GM12878 (cell line): Measurements from ENCODE around the gene IFIH1. TPM values are rescaled to one million over a fixed set of nuclear protein-coding genes. Genes with fewer than 3 reads are reported as not detected.

ENCODE experiments used
- ATAC-seq: fragments of 200-7000 bp; cut with Tn5 transposase; 3 replicates; pipeline ENCODE4 v1.9.1; 2020; ENCODE audit warnings: mild to moderate bottlenecking, moderate library complexity
- BruUV-seq: library from RNA; stranded (reverse); fragments of 400-500 nt; replicated peaks from 2 replicates; lab custom pipeline; 2021; lab: Mats Ljungman, UMichigan
- CTCF ChIA-PET: fragments of 300-600 bp; sonication (Branson Sonifier 250); formaldehyde crosslinking; extraction: SDS; loops from one replicate; lab custom pipeline; 2021; ENCODE audit warnings: inconsistent platforms; lab: Yijun Ruan, JAX
- POLR2A ChIA-PET: fragments of 350-600 bp; formaldehyde crosslinking; extraction: SDS; loops from one replicate; lab custom pipeline; 2021; ENCODE audit warnings: inconsistent platforms; lab: Charles Lee
- RAD21 ChIA-PET: fragments of 300-600 bp; sonication (Branson Sonifier 250); formaldehyde crosslinking; loops from one replicate; lab custom pipeline; 2023; ENCODE audit warnings: antibody characterized with exemption; ENCODE audit not compliant: unreplicated experiment; lab: Charles Lee
- SMC1A ChIA-PET: fragments of 300-600 bp; sonication (Branson Sonifier 250); formaldehyde crosslinking; loops from one replicate; lab custom pipeline; 2023; ENCODE audit not compliant: unreplicated experiment, uncharacterized antibody; lab: Charles Lee
- DNase-seq: peaks from one replicate; pipeline ENCODE4 v3.0.0-alpha.2; 2011; ENCODE audit warnings: low read depth, low spot score
- FAIRE-seq: peaks from 3 replicates; lab custom pipeline; 2011; peaks lifted over from hg19 to GRCh38; lab: Jason Lieb, UNC
- H2AFZ ChIP-seq: 2 replicates; pipeline ENCODE4 v1.6.0; 2011; ENCODE audit warnings: low read depth, low read length, control low read depth; ENCODE audit not compliant: control insufficient read depth
- H3K27ac ChIP-seq: 2 replicates; pipeline ENCODE4 v1.5.1; 2011; ENCODE audit warnings: control low read depth; ENCODE audit not compliant: control insufficient read depth, insufficient read depth
- H3K27me3 ChIP-seq, 2 experiments: replicated peaks in 1 of 2; 2 replicates each; pipeline versions ENCODE4 v1.6.0 to v1.6.1; 2011; ENCODE audit warnings: low read length in 1 of 2; ENCODE audit not compliant: control insufficient read depth in 2 of 2, insufficient read depth in 2 of 2
- H3K36me3 ChIP-seq, 2 experiments: 2 replicates each; pipeline ENCODE4 v1.5.1; 2011; ENCODE audit warnings: low read length in 1 of 2; ENCODE audit not compliant: control insufficient read depth in 2 of 2, insufficient read depth in 2 of 2
- H3K4me1 ChIP-seq: 2 replicates; pipeline ENCODE4 v1.6.1; 2011; ENCODE audit warnings: mild to moderate bottlenecking, low read length, moderate library complexity, mixed read lengths; ENCODE audit not compliant: control insufficient read depth, insufficient read depth
- H3K4me2 ChIP-seq: 2 replicates; pipeline ENCODE4 v1.6.0; 2011; ENCODE audit warnings: control low read depth; ENCODE audit not compliant: control insufficient read depth, insufficient read depth
- H3K4me3 ChIP-seq: fragments of 200-600 bp; sonication (generic); 2 replicates; pipeline ENCODE4 v1.5.1; 2016
- H3K79me2 ChIP-seq: 2 replicates; pipeline ENCODE4 v1.6.0; 2011; ENCODE audit warnings: low read length; ENCODE audit not compliant: control insufficient read depth, insufficient read depth
- H3K9ac ChIP-seq: 2 replicates; pipeline ENCODE4 v1.8.0; 2011; ENCODE audit warnings: low read length, control low read depth, mixed read lengths; ENCODE audit not compliant: control insufficient read depth, insufficient read depth
- H3K9me3 ChIP-seq: replicated peaks from 3 replicates; pipeline ENCODE4 v1.5.1; 2011; ENCODE audit warnings: mild to moderate bottlenecking, low read length; ENCODE audit not compliant: control insufficient read depth, insufficient read depth
- H4K20me1 ChIP-seq: 2 replicates; pipeline ENCODE4 v1.6.0; 2011; ENCODE audit not compliant: control insufficient read depth, insufficient read depth
- BCLAF1 ChIP-seq: fragments of 450-650 bp; IDR thresholded peaks from 2 replicates; pipeline ENCODE4 v1.6.1; 2017; ENCODE audit warnings: antibody characterized with exemption, mild to moderate bottlenecking, moderate library complexity
- BRCA1 ChIP-seq: IDR thresholded peaks from 2 replicates; pipeline ENCODE4 v1.6.1; 2011; ENCODE audit warnings: low read depth, low read length, improper control_type of control experiment
- CBX3 ChIP-seq: fragments of 200-600 bp; sonication (generic); IDR thresholded peaks from 2 replicates; pipeline ENCODE4 v1.6.1; 2016; ENCODE audit warnings: low read depth, borderline replicate concordance
- HCFC1 ChIP-seq: fragments of 150-350 bp; IDR thresholded peaks from 2 replicates; pipeline ENCODE4 v1.6.1; 2014; ENCODE audit warnings: low read length
- POLR2A ChIP-seq: IDR thresholded peaks from 2 replicates; pipeline ENCODE4 v1.6.1; 2011; ENCODE audit warnings: low read depth, mild to moderate bottlenecking, low read length
- RCOR1 ChIP-seq: conservative IDR thresholded peaks from 2 replicates; pipeline ENCODE4 v1.6.1; 2012; ENCODE audit warnings: low read depth, low read length, improper control_type of control experiment
- TCF3 ChIP-seq: IDR thresholded peaks from 2 replicates; pipeline ENCODE4 v1.6.1; 2012; ENCODE audit warnings: low read depth, mild to moderate bottlenecking, low read length, borderline replicate concordance; ENCODE audit not compliant: insufficient read depth
- ZBED1 ChIP-seq: IDR thresholded peaks from 2 replicates; pipeline ENCODE4 v1.6.1; 2016; ENCODE audit warnings: borderline replicate concordance
- ZNF274 ChIP-seq: IDR thresholded peaks from one replicate; pipeline ENCODE4 v1.8.0; 2011; ENCODE audit not compliant: insufficient read length, insufficient read depth
- ZZZ3 ChIP-seq: IDR thresholded peaks from 2 replicates; pipeline ENCODE4 v1.6.1; 2011; ENCODE audit warnings: low read depth; ENCODE audit not compliant: control insufficient read depth, insufficient read length
- WGBS: methylation state at CpG from one replicate; pipeline ENCODE4 v1.1.6; 2016; ENCODE audit warnings: low lambda C conversion rate; ENCODE audit not compliant: insufficient replicate concordance, insufficient coverage; ENCODE audit errors: missing lambda C conversion rate; 5-methylcytosine and 5-hydroxymethylcytosine counted together
- in situ Hi-C: fragments of 300-500 bp; cut with MboI; formaldehyde crosslinking; loops from 9 replicates; pipeline ENCODE4 v1.14.3; 2018; ENCODE audit warnings: mixed read lengths
- intact Hi-C: fragments of 100-400 bp; cut with micrococcal nuclease; formaldehyde crosslinking; loops from one replicate; pipeline ENCODE4 v1.14.2; 2022; ENCODE audit not compliant: unreplicated experiment
- polyA plus RNA-seq, 11 experiments: library from polyadenylated mRNA; depleted of rRNA in 4 of 11; unstranded in 6 of 11; stranded (reverse) in 5 of 11; fragments of >200 nt; fragmentation: Nextera tagmentation in 4 of 11; fragmentation: Illumina TruSeq in 1 of 11; extraction: Ambion mirVana in 4 of 11; extraction: Trizol in 1 of 11; gene quantifications; 1 replicate in 1 of 11; 2 replicates in 10 of 11; pipeline versions ENCODE4 v1.2.1 to v1.2.3, GENCODE V29; 2011 to 2016; ENCODE audit warnings: inconsistent platforms in 2 of 11, missing spikeins in 2 of 11, low read depth in 1 of 11
- total RNA-seq, 4 experiments: library from RNA; depleted of rRNA in 3 of 4; stranded (reverse); fragments of >200 nt in 3 of 4; fragmentation: Illumina TruSeq in 1 of 4; extraction: Trizol in 1 of 4; gene quantifications; 2 replicates each; pipeline versions ENCODE4 v1.2.1 to v1.2.3, GENCODE V29; 2013 to 2021
- TF ChIP-seq, protein P1 (sequence below): fragments of 450-650 bp; IDR thresholded peaks from 2 replicates; pipeline ENCODE4 v1.6.1; 2017; ENCODE audit warnings: mild to moderate bottlenecking, moderate library complexity

IFIH1 gene
- total and polyA plus RNA-seq, 10 of the 15 experiments (the other 5 are each of a cell fraction or from before 2014, with no cell fraction given), result 12.5 to 40.9 (median 28.8) TPM

DNA sequence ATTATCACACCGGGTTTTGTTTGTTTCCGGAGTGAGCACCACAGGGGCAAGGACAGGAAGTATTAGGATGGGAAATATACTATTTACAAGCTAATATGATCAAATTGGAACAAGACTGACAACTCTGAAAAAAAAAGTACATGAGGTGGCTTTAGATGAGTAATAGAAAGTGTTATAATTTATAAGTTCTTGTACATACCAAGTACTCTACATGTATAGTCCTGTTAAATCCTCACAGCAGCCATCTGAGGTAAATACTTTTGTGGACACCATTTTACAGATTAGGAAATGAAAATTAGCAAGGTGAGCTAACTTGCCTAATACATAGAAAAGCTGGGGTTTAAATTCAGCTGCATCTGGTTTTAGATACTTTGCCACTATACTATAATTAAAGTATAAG, 86.5 kb downstream of the IFIH1 start:
- Histone ChIP-seq H3K9ac (no peak overlapping the region), H3K9me3 (no peaks in the 10 kb centered on the region), H3K4me3 (no peak overlapping the region), H3K4me1 (no peaks in the 10 kb centered on the region), H4K20me1 (no peaks in the 10 kb centered on the region), H3K79me2 (no peaks in the 10 kb centered on the region), H3K4me2 (no peak overlapping the region), H3K36me3 (no peaks in the 10 kb centered on the region), H2AFZ (no peak overlapping the region), H3K27me3 (no peaks in the 10 kb centered on the region), H3K27ac (no peak overlapping the region)
- WGBS, result 64% methylated on average over 2 of the region's 2 CpGs
- SMC1A ChIA-PET, result interaction anchor here (0.9 to 2.2 kb wide), 5 partner anchors 10 to 46 kb away, joined by 3 to 8 read pairs (median 4); no protein-coding TSS in a partner anchor
- TF ChIP-seq POLR2A (no peak), HCFC1 (no peak), ZNF274 (no peak), BRCA1 (no peak), TCF3 (no peak), RCOR1 (no peak), ZBED1 (no peak), CBX3 (no peak), ZZZ3 (no peak), BCLAF1 (no peak)
- TF ChIP-seq, protein P1, sequence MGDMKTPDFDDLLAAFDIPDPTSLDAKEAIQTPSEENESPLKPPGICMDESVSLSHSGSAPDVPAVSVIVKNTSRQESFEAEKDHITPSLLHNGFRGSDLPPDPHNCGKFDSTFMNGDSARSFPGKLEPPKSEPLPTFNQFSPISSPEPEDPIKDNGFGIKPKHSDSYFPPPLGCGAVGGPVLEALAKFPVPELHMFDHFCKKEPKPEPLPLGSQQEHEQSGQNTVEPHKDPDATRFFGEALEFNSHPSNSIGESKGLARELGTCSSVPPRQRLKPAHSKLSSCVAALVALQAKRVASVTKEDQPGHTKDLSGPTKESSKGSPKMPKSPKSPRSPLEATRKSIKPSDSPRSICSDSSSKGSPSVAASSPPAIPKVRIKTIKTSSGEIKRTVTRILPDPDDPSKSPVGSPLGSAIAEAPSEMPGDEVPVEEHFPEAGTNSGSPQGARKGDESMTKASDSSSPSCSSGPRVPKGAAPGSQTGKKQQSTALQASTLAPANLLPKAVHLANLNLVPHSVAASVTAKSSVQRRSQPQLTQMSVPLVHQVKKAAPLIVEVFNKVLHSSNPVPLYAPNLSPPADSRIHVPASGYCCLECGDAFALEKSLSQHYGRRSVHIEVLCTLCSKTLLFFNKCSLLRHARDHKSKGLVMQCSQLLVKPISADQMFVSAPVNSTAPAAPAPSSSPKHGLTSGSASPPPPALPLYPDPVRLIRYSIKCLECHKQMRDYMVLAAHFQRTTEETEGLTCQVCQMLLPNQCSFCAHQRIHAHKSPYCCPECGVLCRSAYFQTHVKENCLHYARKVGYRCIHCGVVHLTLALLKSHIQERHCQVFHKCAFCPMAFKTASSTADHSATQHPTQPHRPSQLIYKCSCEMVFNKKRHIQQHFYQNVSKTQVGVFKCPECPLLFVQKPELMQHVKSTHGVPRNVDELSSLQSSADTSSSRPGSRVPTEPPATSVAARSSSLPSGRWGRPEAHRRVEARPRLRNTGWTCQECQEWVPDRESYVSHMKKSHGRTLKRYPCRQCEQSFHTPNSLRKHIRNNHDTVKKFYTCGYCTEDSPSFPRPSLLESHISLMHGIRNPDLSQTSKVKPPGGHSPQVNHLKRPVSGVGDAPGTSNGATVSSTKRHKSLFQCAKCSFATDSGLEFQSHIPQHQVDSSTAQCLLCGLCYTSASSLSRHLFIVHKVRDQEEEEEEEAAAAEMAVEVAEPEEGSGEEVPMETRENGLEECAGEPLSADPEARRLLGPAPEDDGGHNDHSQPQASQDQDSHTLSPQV, result no peak
- FAIRE-seq (no peak), DNase-seq (no peak), ATAC-seq (no peak)
- RAD21 ChIA-PET, result no interaction called here
- BruUV-seq, result no TSS peak
- in situ Hi-C loops (no loop called here), intact Hi-C loops (no loop called here)
- POLR2A ChIA-PET, result no interaction called here
- CTCF ChIA-PET, result interaction anchor here (0.6 to 3.7 kb wide), 3 partner anchors 8 to 66 kb away, joined by 3 to 34 read pairs (median 10); no protein-coding TSS in a partner anchor
